Glutamatergic neuron (in vitro differentiated cells): ENCODE results near the gene HEPN1. TPM values are rescaled to one million over a fixed set of nuclear protein-coding genes. Genes with fewer than 3 reads are reported as not detected.

Experiments
- DNase-seq: peaks from one replicate; pipeline ENCODE4 v3.0.0; 2022
- H3K27ac Mint-ChIP-seq: one replicate; pipeline ENCODE4 v1.8.0; 2020; ENCODE audit warnings: mild to moderate bottlenecking, mixed read lengths, inconsistent platforms; ENCODE audit not compliant: unreplicated experiment
- H3K27me3 Mint-ChIP-seq: one replicate; pipeline ENCODE4 v1.8.0; 2020; ENCODE audit warnings: mild to moderate bottlenecking, moderate library complexity, mixed read lengths, inconsistent platforms; ENCODE audit not compliant: unreplicated experiment
- H3K36me3 Mint-ChIP-seq: one replicate; pipeline ENCODE4 v1.8.0; 2020; ENCODE audit warnings: mild to moderate bottlenecking, mixed read lengths, inconsistent platforms; ENCODE audit not compliant: unreplicated experiment
- H3K4me1 Mint-ChIP-seq: one replicate; pipeline ENCODE4 v1.8.0; 2020; ENCODE audit warnings: mild to moderate bottlenecking, low read depth, mixed read lengths, inconsistent platforms; ENCODE audit not compliant: unreplicated experiment
- H3K4me3 Mint-ChIP-seq: one replicate; pipeline ENCODE4 v1.8.0; 2020; ENCODE audit warnings: mild to moderate bottlenecking, mixed read lengths, inconsistent platforms; ENCODE audit not compliant: unreplicated experiment
- H3K9me3 Mint-ChIP-seq: one replicate; pipeline ENCODE4 v1.8.0; 2020; ENCODE audit warnings: mild to moderate bottlenecking, moderate library complexity, mixed read lengths, inconsistent platforms; ENCODE audit not compliant: unreplicated experiment
- CTCF ChIP-seq: fragments of 200-600 bp; sonication (generic); IDR thresholded peaks from one replicate; pipeline ENCODE4 v1.5.0; 2021; ENCODE audit not compliant: partially characterized antibody, unreplicated experiment
- total RNA-seq: library from RNA; stranded (reverse); fragmentation: NEBNext Ultra II Directional; extraction: Animal tissue kit (Norgen Biotek cat#: 25700); gene quantifications from one replicate; pipeline ENCODE4 v1.2.1, GENCODE V29; 2021; ENCODE audit not compliant: unreplicated experiment

HEPN1 gene
- total RNA-seq, 1 donor from 2014 or later: not detected

GRCh38 chr11:124887667-124888013 is 31.4 kb upstream of the HEPN1 start:
- Mint-ChIP-seq H3K4me3 (no peak overlapping the region), H3K27me3 (peaks cover 8% of the 10 kb centered on the region), H3K36me3 (peaks cover 5% of the 10 kb centered on the region), H3K9me3 (no peaks in the 10 kb centered on the region), H3K4me1 (peaks cover 7% of the 10 kb centered on the region), H3K27ac (no peak overlapping the region)
- no peak for TF ChIP-seq CTCF
- no peak for DNase-seq

- Mint-ChIP-seq H3K27ac (no peak overlapping the region), H3K4me1 (peaks cover 5% of the 10 kb centered on the region), H3K9me3 (no peaks in the 10 kb centered on the region), H3K4me3 (no peak overlapping the region), H3K27me3 (peaks cover 8% of the 10 kb centered on the region), H3K36me3 (no peaks in the 10 kb centered on the region)
- no peak for DNase-seq
- TF ChIP-seq CTCF: no peak
Measured at GRCh38 chr11:124889191-124890091, 29.6 kb upstream of the HEPN1 start.

- Mint-ChIP-seq H3K9me3 (no peaks in the 10 kb centered on the region), H3K36me3 (no peaks in the 10 kb centered on the region), H3K4me1 (peaks cover 5% of the 10 kb centered on the region), H3K27ac (no peak overlapping the region), H3K27me3 (peaks cover 8% of the 10 kb centered on the region), H3K4me3 (no peak overlapping the region)
- DNase-seq: no peak
- no peak for TF ChIP-seq CTCF
Measured at GRCh38 chr11:124890151-124890550, 28.9 kb upstream of the HEPN1 start.

- no peak overlapping the region for H3K27ac Mint-ChIP-seq
- H3K36me3 Mint-ChIP-seq: no peaks in the 10 kb centered on the region
- DNase-seq: no peak
- peaks cover 5% of the 10 kb centered on the region for H3K4me1 Mint-ChIP-seq
- TF ChIP-seq CTCF: no peak
- no peak overlapping the region for H3K4me3 Mint-ChIP-seq
- H3K9me3 Mint-ChIP-seq: no peaks in the 10 kb centered on the region
- peaks cover 8% of the 10 kb centered on the region for H3K27me3 Mint-ChIP-seq
Measured at GRCh38 chr11:124890683-124891372, 28.2 kb upstream of the HEPN1 start.

- no peak for DNase-seq
- Mint-ChIP-seq H3K36me3 (no peaks in the 10 kb centered on the region), H3K27ac (no peak overlapping the region), H3K9me3 (no peaks in the 10 kb centered on the region), H3K4me1 (peaks cover 5% of the 10 kb centered on the region), H3K27me3 (peaks cover 8% of the 10 kb centered on the region), H3K4me3 (no peak overlapping the region)
- no peak for TF ChIP-seq CTCF
Measured at GRCh38 chr11:124891373-124891861, 27.6 kb upstream of the HEPN1 start.
